Type B pancreatic cell (in vitro differentiated cells): Measurements from ENCODE around the gene OR51V1. TPM values are rescaled to one million over a fixed set of nuclear protein-coding genes. Genes with fewer than 3 reads are reported as not detected.

ENCODE experiments used
- DNase-seq: peaks from one replicate; pipeline ENCODE4 v3.0.0; 2021; ENCODE audit warnings: mixed read lengths; ENCODE audit not compliant: unreplicated experiment; ENCODE audit errors: extremely low spot score
- H3K27ac Mint-ChIP-seq: 2 replicates; pipeline ENCODE4 v1.8.0; 2021; ENCODE audit warnings: mild to moderate bottlenecking, mixed read lengths
- H3K27me3 Mint-ChIP-seq: 2 replicates; pipeline ENCODE4 v1.8.0; 2021; ENCODE audit warnings: mixed read lengths
- H3K36me3 Mint-ChIP-seq: 2 replicates; pipeline ENCODE4 v1.8.0; 2021; ENCODE audit warnings: mixed read lengths
- H3K4me1 Mint-ChIP-seq: one replicate; pipeline ENCODE4 v1.8.0; 2021; ENCODE audit warnings: mixed read lengths; ENCODE audit not compliant: unreplicated experiment
- H3K4me3 Mint-ChIP-seq: 2 replicates; pipeline ENCODE4 v1.8.0; 2021; ENCODE audit warnings: mild to moderate bottlenecking, mixed read lengths
- H3K9me3 Mint-ChIP-seq: 2 replicates; pipeline ENCODE4 v1.8.0; 2021; ENCODE audit warnings: mixed read lengths
- CTCF ChIP-seq: fragments of 200-600 bp; sonication (generic); conservative IDR thresholded peaks from 2 replicates; pipeline ENCODE4 v1.5.0; 2021; ENCODE audit warnings: antibody characterized with exemption, mild to moderate bottlenecking
- total RNA-seq: library from RNA; stranded (reverse); gene quantifications from 2 replicates; pipeline ENCODE4 v1.2.1, GENCODE V29; 2021; ENCODE audit warnings: low replicate concordance

Gene OR51V1
- total RNA-seq, 1 donor from 2014 or later, result not detected

GRCh38 chr11:5229796-5230195 is 29.3 kb upstream of the OR51V1 start:
- H3K27me3 Mint-ChIP-seq, result no peaks in the 10 kb centered on the region
- H3K27ac Mint-ChIP-seq, result no peak overlapping the region
- TF ChIP-seq CTCF, result no peak
- H3K9me3 Mint-ChIP-seq, result no peaks in the 10 kb centered on the region
- no peaks in the 10 kb centered on the region for H3K36me3 Mint-ChIP-seq
- peaks cover 5% of the 10 kb centered on the region for H3K4me1 Mint-ChIP-seq
- H3K4me3 Mint-ChIP-seq, result no peak overlapping the region
- DNase-seq, result no peak

- H3K4me1 Mint-ChIP-seq, result peaks cover 1% of the 10 kb centered on the region
- TF ChIP-seq CTCF, result no peak
- no peak overlapping the region for H3K27ac Mint-ChIP-seq
- H3K36me3 Mint-ChIP-seq, result no peaks in the 10 kb centered on the region
- H3K9me3 Mint-ChIP-seq, result no peaks in the 10 kb centered on the region
- no peak overlapping the region for H3K4me3 Mint-ChIP-seq
- DNase-seq, result no peak
- no peaks in the 10 kb centered on the region for H3K27me3 Mint-ChIP-seq
These were observed 28.9 kb upstream of the OR51V1 start for GRCh38 chr11:5229356-5229755.

- DNase-seq, result no peak
- Mint-ChIP-seq H3K4me3 (no peak overlapping the region), H3K4me1 (no peaks in the 10 kb centered on the region), H3K27me3 (no peaks in the 10 kb centered on the region), H3K36me3 (no peaks in the 10 kb centered on the region), H3K9me3 (no peaks in the 10 kb centered on the region), H3K27ac (no peak overlapping the region)
- no peak for TF ChIP-seq CTCF
These were observed 27.6 kb upstream of the OR51V1 start for GRCh38 chr11:5228124-5228523.

- H3K27me3 Mint-ChIP-seq, result no peaks in the 10 kb centered on the region
- DNase-seq, result no peak
- no peak overlapping the region for H3K27ac Mint-ChIP-seq
- no peaks in the 10 kb centered on the region for H3K36me3 Mint-ChIP-seq
- no peak overlapping the region for H3K4me3 Mint-ChIP-seq
- no peaks in the 10 kb centered on the region for H3K4me1 Mint-ChIP-seq
- TF ChIP-seq CTCF, result no peak
- H3K9me3 Mint-ChIP-seq, result no peaks in the 10 kb centered on the region
These were observed 27.2 kb upstream of the OR51V1 start for GRCh38 chr11:5227681-5228080.

- no peak for DNase-seq
- no peak for TF ChIP-seq CTCF
These were observed 26.3 kb upstream of the OR51V1 start, which contains the start of gene HBB for GRCh38 chr11:5226732-5227310. Gene HBB, minus strand, starts transcription at chr11:5227071. Its CDS starts 50 bp downstream, at chr11:5227021.

GRCh38 chr11:5225480-5225871 is 25.0 kb upstream of the OR51V1 start:
- no peaks in the 10 kb centered on the region for H3K9me3 Mint-ChIP-seq
- no peak overlapping the region for H3K27ac Mint-ChIP-seq
- no peak overlapping the region for H3K4me3 Mint-ChIP-seq
- TF ChIP-seq CTCF, result no peak
- no peaks in the 10 kb centered on the region for H3K4me1 Mint-ChIP-seq
- no peaks in the 10 kb centered on the region for H3K27me3 Mint-ChIP-seq
- no peak for DNase-seq
- no peaks in the 10 kb centered on the region for H3K36me3 Mint-ChIP-seq

More at GRCh38 chr11:5226732-5227310, 26.3 kb upstream of the OR51V1 start, which contains the start of gene HBB:
- no peaks in the 10 kb centered on the region for H3K27me3 Mint-ChIP-seq
- no peak within 1 kb of the TSS for H3K4me3 Mint-ChIP-seq
- H3K27ac Mint-ChIP-seq, result no peak within 1 kb of the TSS
- no peaks in the 10 kb centered on the region for H3K36me3 Mint-ChIP-seq
- no peaks in the 10 kb centered on the region for H3K4me1 Mint-ChIP-seq
- H3K9me3 Mint-ChIP-seq, result no peaks in the 10 kb centered on the region
